GM13976 (cell line): Measurements from ENCODE around the gene CCDC171.

Source experiments
- DNase-seq: peaks from one replicate; pipeline ENCODE4 v3.0.0; 2012; ENCODE audit warnings: low spot score
- in situ Hi-C: fragments of 300-500 bp; cut with MboI; formaldehyde crosslinking; loops from one replicate; pipeline ENCODE4 v1.12.0; 2022; ENCODE audit warnings: low sequenced_read_pairs, mixed read lengths, inconsistent platforms; ENCODE audit not compliant: unreplicated experiment
- TF ChIP-seq, protein P1 (sequence below): IDR thresholded peaks from 2 replicates; pipeline ENCODE4 v1.5.1; 2012; ENCODE audit warnings: borderline replicate concordance, mild to moderate bottlenecking; ENCODE audit not compliant: insufficient read depth; ENCODE audit errors: extremely low read depth, missing control alignments, control extremely low read depth

CCDC171 gene

DNA sequence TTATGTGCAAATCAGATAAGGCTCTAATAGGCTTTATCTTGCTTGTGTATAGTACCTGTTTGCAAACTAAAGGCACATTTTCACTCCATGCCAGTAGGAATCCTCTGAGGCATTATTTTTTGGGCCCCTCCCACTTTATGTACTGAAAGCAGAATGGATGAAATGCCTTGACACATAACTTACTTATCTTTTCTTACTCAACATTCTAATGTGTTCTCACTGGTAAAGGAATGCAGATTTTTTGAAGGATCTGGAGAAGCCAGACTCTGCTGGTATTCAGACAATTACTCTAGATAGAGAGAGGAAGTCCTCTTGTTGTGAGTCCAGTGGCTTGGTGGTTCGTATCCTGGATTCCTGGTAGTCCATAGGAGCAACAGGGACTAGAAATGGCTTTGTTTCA, 336.7 kb downstream of the CCDC171 start:
- TF ChIP-seq, protein P1, sequence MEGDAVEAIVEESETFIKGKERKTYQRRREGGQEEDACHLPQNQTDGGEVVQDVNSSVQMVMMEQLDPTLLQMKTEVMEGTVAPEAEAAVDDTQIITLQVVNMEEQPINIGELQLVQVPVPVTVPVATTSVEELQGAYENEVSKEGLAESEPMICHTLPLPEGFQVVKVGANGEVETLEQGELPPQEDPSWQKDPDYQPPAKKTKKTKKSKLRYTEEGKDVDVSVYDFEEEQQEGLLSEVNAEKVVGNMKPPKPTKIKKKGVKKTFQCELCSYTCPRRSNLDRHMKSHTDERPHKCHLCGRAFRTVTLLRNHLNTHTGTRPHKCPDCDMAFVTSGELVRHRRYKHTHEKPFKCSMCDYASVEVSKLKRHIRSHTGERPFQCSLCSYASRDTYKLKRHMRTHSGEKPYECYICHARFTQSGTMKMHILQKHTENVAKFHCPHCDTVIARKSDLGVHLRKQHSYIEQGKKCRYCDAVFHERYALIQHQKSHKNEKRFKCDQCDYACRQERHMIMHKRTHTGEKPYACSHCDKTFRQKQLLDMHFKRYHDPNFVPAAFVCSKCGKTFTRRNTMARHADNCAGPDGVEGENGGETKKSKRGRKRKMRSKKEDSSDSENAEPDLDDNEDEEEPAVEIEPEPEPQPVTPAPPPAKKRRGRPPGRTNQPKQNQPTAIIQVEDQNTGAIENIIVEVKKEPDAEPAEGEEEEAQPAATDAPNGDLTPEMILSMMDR, result no peak
- DNase-seq, result no peak
- in situ Hi-C loops, result loop anchor here (25.0 kb wide), 1 partner anchor 1548 kb away; no protein-coding TSS in a partner anchor

DNA sequence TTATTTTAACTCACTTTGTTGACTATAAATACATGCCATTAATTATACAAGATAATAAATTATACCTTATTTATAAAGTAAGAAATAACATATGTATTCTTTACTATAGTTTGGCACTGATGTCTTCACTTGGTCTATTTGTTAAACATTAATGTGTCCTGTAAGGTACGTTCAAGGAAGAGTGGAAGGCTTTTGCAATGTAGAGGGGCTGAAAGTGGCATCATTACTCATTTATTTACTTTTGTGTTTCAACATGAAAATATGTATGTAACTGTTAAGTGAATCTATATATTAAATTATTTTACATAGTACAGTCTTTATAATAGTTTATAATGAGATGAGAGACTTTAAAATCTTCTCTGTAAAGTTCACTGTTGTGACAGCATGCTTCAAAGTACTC, 348.7 kb downstream of the CCDC171 start:
- no peak for DNase-seq
- TF ChIP-seq, protein P1, result no peak
- in situ Hi-C loops, result no loop called here

DNA sequence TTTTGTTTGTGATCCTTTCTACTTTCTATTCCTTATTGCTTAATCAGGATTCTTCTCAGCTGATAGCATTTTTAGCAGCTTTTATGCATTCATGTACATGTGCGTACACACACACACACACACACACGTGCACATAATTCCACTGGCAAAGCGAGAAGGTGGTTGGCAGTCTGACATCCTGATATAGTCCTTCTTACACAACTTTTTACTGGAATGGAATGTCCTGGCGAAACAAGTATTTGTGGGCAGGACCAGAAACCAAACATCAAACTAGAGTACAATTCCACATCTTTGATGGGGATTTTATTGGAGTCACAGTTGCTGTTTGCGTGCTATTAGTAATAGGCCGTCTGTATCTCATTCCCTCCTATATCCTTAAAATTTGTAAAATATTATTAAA, 356.5 kb downstream of the CCDC171 start:
- TF ChIP-seq, protein P1, result no peak
- in situ Hi-C loops, result no loop called here
- DNase-seq, result no peak

DNA sequence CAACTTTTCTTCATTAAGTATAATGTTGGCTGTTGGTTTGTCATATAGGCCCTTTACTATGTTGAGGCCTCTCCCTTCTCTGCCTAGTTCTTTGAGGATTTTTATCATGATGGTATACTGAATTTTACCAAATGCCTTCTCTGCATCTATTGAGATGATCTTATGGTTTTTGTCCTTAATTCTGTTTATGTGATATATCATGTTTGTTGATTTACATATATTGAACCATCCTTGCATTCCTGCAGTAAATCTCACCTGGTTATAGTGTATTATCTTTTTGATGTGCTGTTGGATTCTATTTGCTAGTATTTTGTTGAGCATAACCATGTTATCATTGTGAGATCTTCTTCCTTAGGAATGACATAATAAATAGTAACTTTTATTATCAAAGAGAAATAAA, 362.9 kb downstream of the CCDC171 start:
- TF ChIP-seq, protein P1, result no peak
- in situ Hi-C loops, result no loop called here
- no peak for DNase-seq

DNA sequence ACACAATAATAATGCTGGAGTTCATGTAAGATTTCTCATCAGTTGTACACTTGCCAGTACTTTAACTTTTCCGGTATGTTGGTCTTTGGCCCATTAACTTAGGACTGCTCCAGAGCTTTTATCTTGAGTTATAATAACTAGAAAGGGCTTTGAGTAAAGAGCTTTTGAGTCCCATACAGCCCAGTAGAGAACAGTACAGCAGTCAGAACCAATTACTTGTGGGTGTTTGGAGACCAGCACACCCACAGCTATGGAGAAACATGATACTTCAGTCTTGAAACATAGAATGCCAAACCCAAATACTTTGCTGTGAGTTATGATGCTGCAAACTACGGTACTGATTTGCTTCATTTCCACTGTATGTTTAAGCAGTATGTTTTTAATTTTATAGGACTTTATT, 374.3 kb downstream of the CCDC171 start:
- in situ Hi-C loops, result no loop called here
- TF ChIP-seq, protein P1, result no peak
- no peak for DNase-seq

DNA sequence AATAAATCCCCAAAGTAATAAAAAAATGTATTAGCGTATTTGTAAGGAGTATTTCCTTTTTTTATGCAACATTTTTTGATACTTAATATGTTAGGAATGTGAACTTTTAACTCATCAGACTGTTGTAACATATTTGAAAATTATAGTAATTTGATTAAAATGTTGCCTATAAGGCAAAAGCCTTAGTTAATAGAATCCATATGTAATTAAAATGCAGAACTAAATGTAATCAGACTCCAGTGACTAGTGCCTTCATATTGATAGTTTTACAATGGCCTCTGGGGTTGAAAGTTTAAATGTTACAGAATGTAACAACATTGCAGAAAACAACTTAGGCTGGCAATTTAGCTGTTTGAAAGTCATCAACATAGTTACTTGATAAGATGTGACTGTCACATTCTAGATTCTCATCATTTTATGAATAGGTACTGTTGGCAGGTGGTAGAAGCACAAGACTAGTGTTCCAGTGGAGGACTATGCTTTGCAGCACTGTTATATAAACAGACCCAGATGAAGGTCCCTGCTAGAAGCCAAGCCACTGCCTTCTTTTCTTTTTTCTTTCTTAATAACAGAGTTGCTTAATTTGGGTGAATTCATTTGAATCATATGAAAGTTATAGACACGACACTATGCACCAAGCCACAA, 382.9 kb downstream of the CCDC171 start:
- TF ChIP-seq, protein P1, result no peak
- in situ Hi-C loops, result no loop called here
- no peak for DNase-seq
